OCI-LY1 (cell line): ENCODE measurements around the gene TXNDC17.

Source experiments
- EZH2 ChIP-seq: fragments of 200-600 bp; sonication (generic), shearing (Covaris generic); IDR thresholded peaks from 2 replicates; pipeline ENCODE4 v1.8.0; 2017; ENCODE audit warnings: borderline replicate concordance, mixed run types, mild to moderate bottlenecking, antibody characterized with exemption, low read length, moderate library complexity, mixed read lengths
- TF ChIP-seq, protein P1 (sequence below): fragments of 200-600 bp; sonication (generic), shearing (Covaris generic); IDR thresholded peaks from 2 replicates; pipeline ENCODE4 v1.5.1; 2017; ENCODE audit warnings: mild to moderate bottlenecking, antibody characterized with exemption, low read length, moderate library complexity, mixed read lengths

DNA sequence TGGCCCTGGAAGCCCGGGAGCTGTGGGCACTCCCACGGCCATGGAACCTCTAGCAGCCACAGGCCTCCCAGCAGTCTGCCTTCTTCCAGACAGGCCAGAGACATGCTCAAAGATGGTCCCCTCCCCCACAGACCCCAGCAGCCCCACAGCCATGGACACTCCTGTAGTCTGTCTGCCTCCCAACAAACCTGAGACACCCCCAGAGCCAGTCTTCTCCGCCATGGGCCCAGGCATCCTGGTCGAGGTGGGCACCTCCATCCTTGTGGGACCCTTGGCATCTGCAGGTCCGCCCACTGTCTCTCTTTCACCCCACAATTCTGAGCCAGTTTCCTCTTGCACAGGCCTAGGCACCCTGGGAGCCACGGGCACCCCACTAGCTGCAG is 3.4 kb upstream of the TXNDC17 start:
- TF ChIP-seq EZH2, result no peak
- TF ChIP-seq, protein P1, sequence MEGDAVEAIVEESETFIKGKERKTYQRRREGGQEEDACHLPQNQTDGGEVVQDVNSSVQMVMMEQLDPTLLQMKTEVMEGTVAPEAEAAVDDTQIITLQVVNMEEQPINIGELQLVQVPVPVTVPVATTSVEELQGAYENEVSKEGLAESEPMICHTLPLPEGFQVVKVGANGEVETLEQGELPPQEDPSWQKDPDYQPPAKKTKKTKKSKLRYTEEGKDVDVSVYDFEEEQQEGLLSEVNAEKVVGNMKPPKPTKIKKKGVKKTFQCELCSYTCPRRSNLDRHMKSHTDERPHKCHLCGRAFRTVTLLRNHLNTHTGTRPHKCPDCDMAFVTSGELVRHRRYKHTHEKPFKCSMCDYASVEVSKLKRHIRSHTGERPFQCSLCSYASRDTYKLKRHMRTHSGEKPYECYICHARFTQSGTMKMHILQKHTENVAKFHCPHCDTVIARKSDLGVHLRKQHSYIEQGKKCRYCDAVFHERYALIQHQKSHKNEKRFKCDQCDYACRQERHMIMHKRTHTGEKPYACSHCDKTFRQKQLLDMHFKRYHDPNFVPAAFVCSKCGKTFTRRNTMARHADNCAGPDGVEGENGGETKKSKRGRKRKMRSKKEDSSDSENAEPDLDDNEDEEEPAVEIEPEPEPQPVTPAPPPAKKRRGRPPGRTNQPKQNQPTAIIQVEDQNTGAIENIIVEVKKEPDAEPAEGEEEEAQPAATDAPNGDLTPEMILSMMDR, result no peak
